ENCODE data around the gene TMEM214.

The TMEM214 gene

GRCh38 chr2:27051902-27052645, 19.3 kb downstream of the TMEM214 start:
- WGBS (ENCODE audit: extremely low coverage, insufficient coverage, low lambda C conversion rate) = no CpG with 5 or more reads among the region's 24 CpGs
- no peaks in the 10 kb centered on the region for H3K27me3 ChIP-seq (ENCODE audit: insufficient read depth, low read length, poor library complexity)
- H2BK5ac ChIP-seq (ENCODE audit: low read length) = no peak overlapping the region
- no peak overlapping the region for H4K8ac ChIP-seq (ENCODE audit: low read depth, low read length)
- peak overlapping the region; percentile 51 for H3K18ac ChIP-seq (ENCODE audit: low read length)
- H3K4me1 ChIP-seq (ENCODE audit: control insufficient read depth, low read depth, low read length) = peaks cover 2% of the 10 kb centered on the region
- peak overlapping the region; percentile 89 for H3K56ac ChIP-seq (ENCODE audit: low read length)
- peak overlapping the region; percentile 78 for H3K9ac ChIP-seq (ENCODE audit: low read length)
- H3K79me1 ChIP-seq (ENCODE audit: low read length) = peaks cover 2% of the 10 kb centered on the region
- H2AK5ac ChIP-seq (ENCODE audit: low read length) = peak overlapping the region; percentile 49
- H3K23ac ChIP-seq (ENCODE audit: low read length) = no peak overlapping the region
- peak overlapping the region; percentile 97 for H3K4me2 ChIP-seq (ENCODE audit: low read length)
- H3K4ac ChIP-seq (ENCODE audit: low read depth, low read length) = no peak overlapping the region
- H3K4me3 ChIP-seq (ENCODE audit: low read length) = peak overlapping the region; percentile 81
- peaks cover 2% of the 10 kb centered on the region for H3K36me3 ChIP-seq (ENCODE audit: control insufficient read depth, insufficient read depth, low read length)
- peak; percentile 23 for DNase-seq
- no peak overlapping the region for H3K27ac ChIP-seq (ENCODE audit: low read depth, low read length)
- H3K79me2 ChIP-seq (ENCODE audit: control insufficient read depth, insufficient read depth, low read length) = no peaks in the 10 kb centered on the region
- H2BK120ac ChIP-seq (ENCODE audit: low read depth, low read length) = no peak overlapping the region
- H2BK15ac ChIP-seq (replicated peaks; ENCODE audit: low read depth) = no peak overlapping the region
- H4K5ac ChIP-seq (ENCODE audit: low read length) = no peak overlapping the region

- Histone ChIP-seq H2BK120ac (ENCODE audit: low read depth, low read length) (no peak overlapping the region), H3K4me3 (ENCODE audit: low read length) (no peak overlapping the region), H3K18ac (ENCODE audit: low read length) (no peak overlapping the region), H3K9ac (ENCODE audit: low read length) (no peak overlapping the region), H3K79me1 (ENCODE audit: low read length) (peaks cover 2% of the 10 kb centered on the region), H3K4me2 (ENCODE audit: low read length) (no peak overlapping the region), H3K27me3 (ENCODE audit: insufficient read depth, low read length, poor library complexity) (no peaks in the 10 kb centered on the region), H4K8ac (ENCODE audit: low read depth, low read length) (no peak overlapping the region), H3K4me1 (ENCODE audit: control insufficient read depth, low read depth, low read length) (peaks cover 2% of the 10 kb centered on the region), H3K4ac (ENCODE audit: low read depth, low read length) (no peak overlapping the region), H3K23ac (ENCODE audit: low read length) (no peak overlapping the region), H3K79me2 (ENCODE audit: control insufficient read depth, insufficient read depth, low read length) (no peaks in the 10 kb centered on the region), H3K36me3 (ENCODE audit: control insufficient read depth, insufficient read depth, low read length) (peaks cover 2% of the 10 kb centered on the region), H4K5ac (ENCODE audit: low read length) (no peak overlapping the region), H3K56ac (ENCODE audit: low read length) (no peak overlapping the region), H2AK5ac (ENCODE audit: low read length) (no peak overlapping the region), H2BK15ac (replicated peaks; ENCODE audit: low read depth) (no peak overlapping the region), H3K27ac (ENCODE audit: low read depth, low read length) (no peak overlapping the region), H2BK5ac (ENCODE audit: low read length) (no peak overlapping the region)
- no peak for DNase-seq
- no CpG with 5 or more reads among the region's 11 CpGs for WGBS (ENCODE audit: extremely low coverage, insufficient coverage, low lambda C conversion rate)
These were observed 20.6 kb downstream of the TMEM214 start for GRCh38 chr2:27053321-27053720.

GRCh38 chr2:27053776-27054175, 21.0 kb downstream of the TMEM214 start:
- H3K56ac ChIP-seq (ENCODE audit: low read length) = no peak overlapping the region
- H4K5ac ChIP-seq (ENCODE audit: low read length) = no peak overlapping the region
- no peak overlapping the region for H2BK120ac ChIP-seq (ENCODE audit: low read depth, low read length)
- H3K4ac ChIP-seq (ENCODE audit: low read depth, low read length) = no peak overlapping the region
- H4K8ac ChIP-seq (ENCODE audit: low read depth, low read length) = no peak overlapping the region
- no peaks in the 10 kb centered on the region for H3K79me2 ChIP-seq (ENCODE audit: control insufficient read depth, insufficient read depth, low read length)
- H3K36me3 ChIP-seq (ENCODE audit: control insufficient read depth, insufficient read depth, low read length) = peaks cover 2% of the 10 kb centered on the region
- no CpG with 5 or more reads among the region's 8 CpGs for WGBS (ENCODE audit: extremely low coverage, insufficient coverage, low lambda C conversion rate)
- H3K18ac ChIP-seq (ENCODE audit: low read length) = no peak overlapping the region
- no peak overlapping the region for H2AK5ac ChIP-seq (ENCODE audit: low read length)
- no peak overlapping the region for H2BK5ac ChIP-seq (ENCODE audit: low read length)
- peak; percentile 34 for DNase-seq
- H3K4me2 ChIP-seq (ENCODE audit: low read length) = no peak overlapping the region
- H3K27ac ChIP-seq (ENCODE audit: low read depth, low read length) = no peak overlapping the region
- H3K4me1 ChIP-seq (ENCODE audit: control insufficient read depth, low read depth, low read length) = peaks cover 2% of the 10 kb centered on the region
- H3K79me1 ChIP-seq (ENCODE audit: low read length) = peaks cover 2% of the 10 kb centered on the region
- H3K4me3 ChIP-seq (ENCODE audit: low read length) = no peak overlapping the region
- no peak overlapping the region for H3K9ac ChIP-seq (ENCODE audit: low read length)
- H3K23ac ChIP-seq (ENCODE audit: low read length) = no peak overlapping the region
- H3K27me3 ChIP-seq (ENCODE audit: insufficient read depth, low read length, poor library complexity) = no peaks in the 10 kb centered on the region
- no peak overlapping the region for H2BK15ac ChIP-seq (replicated peaks; ENCODE audit: low read depth)

GRCh38 chr2:27054721-27055120, 22.0 kb downstream of the TMEM214 start:
- no CpG with 5 or more reads among the region's 11 CpGs for WGBS (ENCODE audit: extremely low coverage, insufficient coverage, low lambda C conversion rate)
- H3K18ac ChIP-seq (ENCODE audit: low read length) = no peak overlapping the region
- no peak overlapping the region for H3K9ac ChIP-seq (ENCODE audit: low read length)
- H3K79me1 ChIP-seq (ENCODE audit: low read length) = peaks cover 2% of the 10 kb centered on the region
- H2BK5ac ChIP-seq (ENCODE audit: low read length) = no peak overlapping the region
- H4K5ac ChIP-seq (ENCODE audit: low read length) = no peak overlapping the region
- H3K79me2 ChIP-seq (ENCODE audit: control insufficient read depth, insufficient read depth, low read length) = no peaks in the 10 kb centered on the region
- peaks cover 2% of the 10 kb centered on the region for H3K4me1 ChIP-seq (ENCODE audit: control insufficient read depth, low read depth, low read length)
- no peak overlapping the region for H2AK5ac ChIP-seq (ENCODE audit: low read length)
- no peak overlapping the region for H4K8ac ChIP-seq (ENCODE audit: low read depth, low read length)
- no peak overlapping the region for H3K4me2 ChIP-seq (ENCODE audit: low read length)
- H3K4ac ChIP-seq (ENCODE audit: low read depth, low read length) = no peak overlapping the region
- peaks cover 2% of the 10 kb centered on the region for H3K36me3 ChIP-seq (ENCODE audit: control insufficient read depth, insufficient read depth, low read length)
- no peak overlapping the region for H3K23ac ChIP-seq (ENCODE audit: low read length)
- no peaks in the 10 kb centered on the region for H3K27me3 ChIP-seq (ENCODE audit: insufficient read depth, low read length, poor library complexity)
- H3K56ac ChIP-seq (ENCODE audit: low read length) = no peak overlapping the region
- no peak overlapping the region for H2BK120ac ChIP-seq (ENCODE audit: low read depth, low read length)
- no peak overlapping the region for H3K4me3 ChIP-seq (ENCODE audit: low read length)
- DNase-seq = no peak
- H2BK15ac ChIP-seq (replicated peaks; ENCODE audit: low read depth) = no peak overlapping the region
- no peak overlapping the region for H3K27ac ChIP-seq (ENCODE audit: low read depth, low read length)

GRCh38 chr2:27057184-27057583, 24.4 kb downstream of the TMEM214 start:
- Histone ChIP-seq H3K56ac (ENCODE audit: low read length) (no peak overlapping the region), H3K79me2 (ENCODE audit: control insufficient read depth, insufficient read depth, low read length) (no peaks in the 10 kb centered on the region), H2BK120ac (ENCODE audit: low read depth, low read length) (no peak overlapping the region), H2BK15ac (replicated peaks; ENCODE audit: low read depth) (no peak overlapping the region), H3K23ac (ENCODE audit: low read length) (no peak overlapping the region), H3K36me3 (ENCODE audit: control insufficient read depth, insufficient read depth, low read length) (peaks cover 2% of the 10 kb centered on the region), H3K79me1 (ENCODE audit: low read length) (peaks cover 1% of the 10 kb centered on the region), H3K4ac (ENCODE audit: low read depth, low read length) (no peak overlapping the region), H2AK5ac (ENCODE audit: low read length) (no peak overlapping the region), H3K4me2 (ENCODE audit: low read length) (no peak overlapping the region), H3K9ac (ENCODE audit: low read length) (no peak overlapping the region), H3K27ac (ENCODE audit: low read depth, low read length) (no peak overlapping the region), H4K8ac (ENCODE audit: low read depth, low read length) (no peak overlapping the region), H3K27me3 (ENCODE audit: insufficient read depth, low read length, poor library complexity) (no peaks in the 10 kb centered on the region), H4K5ac (ENCODE audit: low read length) (no peak overlapping the region), H3K4me3 (ENCODE audit: low read length) (no peak overlapping the region), H3K18ac (ENCODE audit: low read length) (no peak overlapping the region), H2BK5ac (ENCODE audit: low read length) (no peak overlapping the region), H3K4me1 (ENCODE audit: control insufficient read depth, low read depth, low read length) (peaks cover under 1% of the 10 kb centered on the region)
- WGBS (ENCODE audit: extremely low coverage, insufficient coverage, low lambda C conversion rate) = no CpG with 5 or more reads among the region's 6 CpGs
- no peak for DNase-seq

GRCh38 chr2:27058210-27058609, 25.4 kb downstream of the TMEM214 start:
- Histone ChIP-seq H2BK5ac (ENCODE audit: low read length) (no peak overlapping the region), H3K27me3 (ENCODE audit: insufficient read depth, low read length, poor library complexity) (no peaks in the 10 kb centered on the region), H4K8ac (ENCODE audit: low read depth, low read length) (no peak overlapping the region), H4K5ac (ENCODE audit: low read length) (no peak overlapping the region), H3K79me2 (ENCODE audit: control insufficient read depth, insufficient read depth, low read length) (no peaks in the 10 kb centered on the region), H3K4me1 (ENCODE audit: control insufficient read depth, low read depth, low read length) (no peaks in the 10 kb centered on the region), H3K4ac (ENCODE audit: low read depth, low read length) (no peak overlapping the region), H2BK15ac (replicated peaks; ENCODE audit: low read depth) (no peak overlapping the region), H3K79me1 (ENCODE audit: low read length) (no peaks in the 10 kb centered on the region), H3K27ac (ENCODE audit: low read depth, low read length) (no peak overlapping the region), H3K36me3 (ENCODE audit: control insufficient read depth, insufficient read depth, low read length) (peaks cover 2% of the 10 kb centered on the region), H2AK5ac (ENCODE audit: low read length) (no peak overlapping the region), H3K18ac (ENCODE audit: low read length) (no peak overlapping the region), H3K9ac (ENCODE audit: low read length) (no peak overlapping the region), H3K23ac (ENCODE audit: low read length) (no peak overlapping the region), H3K4me3 (ENCODE audit: low read length) (no peak overlapping the region), H3K4me2 (ENCODE audit: low read length) (no peak overlapping the region), H2BK120ac (ENCODE audit: low read depth, low read length) (no peak overlapping the region), H3K56ac (ENCODE audit: low read length) (no peak overlapping the region)
- DNase-seq = no peak
- WGBS (ENCODE audit: extremely low coverage, insufficient coverage, low lambda C conversion rate) = no CpG with 5 or more reads among the region's 10 CpGs
